Keratinocyte (primary cell): ENCODE measurements around the gene SF3A1. TPM values are rescaled to one million over a fixed set of nuclear protein-coding genes. Genes with fewer than 3 reads are reported as not detected.

Source experiments
- DNase-seq: peaks from one replicate; pipeline ENCODE4 v3.0.0-alpha.2; 2011; ENCODE audit warnings: low read depth, missing footprints, low spot score
- FAIRE-seq: peaks from 2 replicates; lab custom pipeline; 2011; peaks lifted over from hg19 to GRCh38; lab: Jason Lieb, UNC
- H2AFZ ChIP-seq: 2 replicates; pipeline ENCODE4 v1.6.0; 2012; ENCODE audit warnings: low read length, control low read depth, inconsistent platforms; ENCODE audit not compliant: control insufficient read depth
- H3K27ac ChIP-seq: 2 replicates; pipeline ENCODE4 v1.5.1; 2011; ENCODE audit warnings: low read length; ENCODE audit not compliant: control insufficient read depth, insufficient read depth
- H3K27me3 ChIP-seq: 3 replicates; pipeline ENCODE4 v1.6.0; 2011; ENCODE audit warnings: low read length; ENCODE audit not compliant: control insufficient read depth, insufficient read depth; ENCODE audit errors: extremely low read depth
- H3K36me3 ChIP-seq, 2 experiments: 2 replicates in 1 of 2; 3 replicates in 1 of 2; pipeline ENCODE4 v1.5.1; 2011; ENCODE audit warnings: low read length in 2 of 2, mild to moderate bottlenecking in 1 of 2; ENCODE audit not compliant: control insufficient read depth in 2 of 2, insufficient read depth in 2 of 2; ENCODE audit errors: extremely low read depth in 1 of 2
- H3K4me1 ChIP-seq: 3 replicates; pipeline ENCODE4 v1.5.1; 2011; ENCODE audit warnings: low read length; ENCODE audit not compliant: control insufficient read depth, insufficient read depth; ENCODE audit errors: extremely low read depth
- H3K4me2 ChIP-seq: 3 replicates; pipeline ENCODE4 v1.6.0; 2011; ENCODE audit warnings: low read depth, low read length; ENCODE audit not compliant: control insufficient read depth, insufficient read depth; ENCODE audit errors: extremely low read depth
- H3K4me3 ChIP-seq, 3 experiments: fragments of 200-600 bp in 1 of 3; sonication (generic) in 1 of 3; 2 replicates in 2 of 3; 3 replicates in 1 of 3; pipeline ENCODE4 v1.5.1; 2011 to 2016; ENCODE audit warnings: low read length in 3 of 3, mild to moderate bottlenecking in 3 of 3, control low read depth in 2 of 3, inconsistent platforms in 1 of 3, low read depth in 1 of 3, mixed read lengths in 1 of 3, mixed run types in 1 of 3, moderate library complexity in 1 of 3; ENCODE audit not compliant: control insufficient read depth in 2 of 3, insufficient read depth in 2 of 3; ENCODE audit errors: extremely low read depth in 1 of 3
- H3K79me2 ChIP-seq: 2 replicates; pipeline ENCODE4 v1.6.0; 2012; ENCODE audit warnings: low read length; ENCODE audit not compliant: control insufficient read depth, insufficient read depth
- H3K9ac ChIP-seq: 3 replicates; pipeline ENCODE4 v1.6.0; 2011; ENCODE audit warnings: low read length; ENCODE audit not compliant: control insufficient read depth, insufficient read depth; ENCODE audit errors: extremely low read depth
- H3K9me1 ChIP-seq: 3 replicates; pipeline ENCODE4 v1.6.0; 2011; ENCODE audit warnings: low read length; ENCODE audit not compliant: control insufficient read depth, insufficient read depth; ENCODE audit errors: extremely low read depth
- H3K9me3 ChIP-seq: 2 replicates; pipeline ENCODE4 v1.5.1; 2012; ENCODE audit warnings: low read depth, low read length; ENCODE audit not compliant: control insufficient read depth
- H4K20me1 ChIP-seq: 3 replicates; pipeline ENCODE4 v1.6.0; 2011; ENCODE audit warnings: low read length; ENCODE audit not compliant: control insufficient read depth, insufficient read depth; ENCODE audit errors: extremely low read depth
- CTCF ChIP-seq, 3 experiments: IDR thresholded peaks in 1 of 3; conservative IDR thresholded peaks in 1 of 3; optimal IDR thresholded peaks in 1 of 3; 2 replicates in 2 of 3; 3 replicates in 1 of 3; pipeline versions ENCODE3 to v1.5.1; 2011; ENCODE audit warnings: low read length in 3 of 3, mild to moderate bottlenecking in 3 of 3, moderate library complexity in 2 of 3, control low read depth in 1 of 3, inconsistent platforms in 1 of 3; ENCODE audit not compliant: insufficient read depth in 2 of 3; ENCODE audit errors: extremely low read depth in 1 of 3
- EZH2 ChIP-seq: IDR thresholded peaks from one replicate; pipeline ENCODE4 v1.6.1; 2012; ENCODE audit warnings: inconsistent platforms, mild to moderate bottlenecking, low read length, moderate library complexity
- dilution Hi-C: fragments of 300-500 bp; cut with MboI; formaldehyde crosslinking; loops from one replicate; pipeline ENCODE4 v1.7.0; 2020; ENCODE audit warnings: low sequenced_read_pairs; ENCODE audit not compliant: extremely low pct_ligation_motif_present
- polyA plus RNA-seq, 5 experiments: library from polyadenylated mRNA; depleted of rRNA in 3 of 5; stranded (reverse) in 3 of 5; stranded (forward) in 1 of 5; unstranded in 1 of 5; fragments of >200 nt; gene quantifications; 1 replicate in 1 of 5; 2 replicates in 3 of 5; 3 replicates in 1 of 5; pipeline versions ENCODE4 v1.2.1 to v1.2.3, GENCODE V29; 2011 to 2012; ENCODE audit warnings: missing spikeins in 2 of 5, low read depth in 1 of 5, low replicate concordance in 1 of 5

SF3A1 gene
- polyA plus RNA-seq, 1 donor (not counting 4 experiments of a cell fraction or from before 2014, with no cell fraction given) = 34.2 TPM

GRCh38 chr22:30375312-30375849 is 18.7 kb upstream of the SF3A1 start:
- Histone ChIP-seq H2AFZ (no peak overlapping the region), H4K20me1 (peaks cover 4% of the 10 kb centered on the region), H3K4me3 (no peak overlapping the region), H3K9me3 (no peaks in the 10 kb centered on the region), H3K4me1 (no peaks in the 10 kb centered on the region), H3K27ac (no peak overlapping the region), H3K9ac (no peak overlapping the region), H3K27me3 (no peaks in the 10 kb centered on the region), H3K79me2 (no peaks in the 10 kb centered on the region), H3K4me2 (no peak overlapping the region), H3K36me3 (peaks cover 3 to 14% of the 10 kb centered on the region in 2 experiments), H3K9me1 (no peaks in the 10 kb centered on the region)
- TF ChIP-seq EZH2 (no peak), CTCF (optimal IDR thresholded peaks at IDR 0.05 in 1 of 3, IDR thresholded peaks at IDR 0.05 in 1 of 3, conservative IDR thresholded peaks at IDR 0.05 in 1 of 3; ENCODE audit: extremely low read depth in 1 of 3, insufficient read depth in 2 of 3, low read length in 3 of 3) (no peak)
- DNase-seq (no peak), FAIRE-seq (no peak)
- dilution Hi-C loops = no loop called here

GRCh38 chr22:30373331-30374325 is 16.9 kb upstream of the SF3A1 start:
- Histone ChIP-seq H2AFZ (no peak overlapping the region), H3K4me1 (no peaks in the 10 kb centered on the region), H3K79me2 (no peaks in the 10 kb centered on the region), H3K36me3 (peaks cover 0 to 8% of the 10 kb centered on the region in 2 experiments), H3K4me2 (no peak overlapping the region), H3K27ac (no peak overlapping the region), H3K9me1 (no peaks in the 10 kb centered on the region), H3K9ac (no peak overlapping the region), H3K4me3 (no peak overlapping the region), H3K27me3 (no peaks in the 10 kb centered on the region), H3K9me3 (no peaks in the 10 kb centered on the region), H4K20me1 (peaks cover 4% of the 10 kb centered on the region)
- dilution Hi-C loops = no loop called here
- no peak for FAIRE-seq
- no peak for DNase-seq
- no peak for TF ChIP-seq EZH2
- TF ChIP-seq CTCF (optimal IDR thresholded peaks at IDR 0.05 in 1 of 3, IDR thresholded peaks at IDR 0.05 in 1 of 3, conservative IDR thresholded peaks at IDR 0.05 in 1 of 3; ENCODE audit: extremely low read depth in 1 of 3, insufficient read depth in 2 of 3, low read length in 3 of 3) = no peak
